ENCODE results near the gene PLK3. TPM values are rescaled to one million over a fixed set of nuclear protein-coding genes. Genes with fewer than 3 reads are reported as not detected.

The PLK3 gene
- total RNA-seq, 1 experiment from 2014 or later, result 56.1 TPM

DNA sequence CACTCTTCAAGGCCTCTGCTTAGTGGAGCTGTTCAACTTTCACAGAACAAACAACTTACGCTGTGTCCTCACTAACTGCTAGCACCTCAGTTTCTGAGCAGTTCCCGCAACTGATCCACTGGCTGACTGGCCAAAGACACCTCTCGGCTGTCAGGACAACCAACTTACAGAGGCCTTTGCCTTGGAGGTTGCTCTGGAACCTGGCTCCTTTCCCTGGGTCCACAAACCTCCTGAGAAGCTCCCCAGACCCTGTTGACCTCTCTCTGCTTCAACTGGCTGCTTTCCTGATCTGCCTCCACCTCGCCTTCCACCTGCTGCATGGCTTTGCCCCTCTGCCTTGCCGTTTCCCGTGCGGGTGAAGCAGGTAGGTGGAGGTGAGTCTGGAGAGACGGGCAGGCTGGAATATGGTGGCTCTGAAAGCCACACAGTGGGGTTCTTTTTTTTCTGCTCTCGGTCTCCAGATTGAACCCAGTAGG is 21.1 kb downstream of the PLK3 start:
- H3K27me3 ChIP-seq (ENCODE audit: insufficient read depth, low read length), result no peaks in the 10 kb centered on the region
- no peak overlapping the region for H3K9ac ChIP-seq (ENCODE audit: low read length)
- H4K20me1 ChIP-seq (ENCODE audit: insufficient read depth), result no peaks in the 10 kb centered on the region
- DNase-seq (ENCODE audit: low read depth, low spot score) (no peak), ATAC-seq (no peak)
- no peak overlapping the region for H3K27ac ChIP-seq (ENCODE audit: low read depth, low read length)
- ChIA-PET RAD21 (ENCODE audit: low non-redundant PET in 1 of 2, low total read pairs in 2 of 2, uncharacterized antibody in 2 of 2, unreplicated experiment in 2 of 2) (interaction anchor here in 1 of 2 experiments (0.5 kb wide), 1 partner anchor 189 kb away, joined by 6 read pairs; no protein-coding TSS in a partner anchor), POLR2A (interaction anchor here (1.0 to 9.1 kb wide), 5 partner anchors 13 to 100 kb away, joined by 3 to 200 read pairs (median 6); partner anchors contain the start of genes BTBD19, DYNLT4 and PLK3), CTCF (interaction anchor here (1.2 kb wide), 1 partner anchor 15 kb away, joined by 4 read pairs; no protein-coding TSS in a partner anchor)
- intact Hi-C loops (cut with micrococcal nuclease), result no loop called here
- H3K4me2 ChIP-seq (ENCODE audit: low read length), result no peak overlapping the region
- H3K4me1 ChIP-seq (ENCODE audit: control insufficient read depth in 1 of 2, insufficient read depth in 2 of 2, low read length in 2 of 2), result peaks cover 11 to 33% of the 10 kb centered on the region in 2 experiments
- no peaks in the 10 kb centered on the region for H3K79me2 ChIP-seq (ENCODE audit: insufficient read depth, low read length)
- TF ChIP-seq JUND (IDR thresholded peaks at IDR 0.05), result no peak
- TF ChIP-seq RAD21 (IDR thresholded peaks at IDR 0.05; ENCODE audit: low read depth), result no peak
- TF ChIP-seq FOSL1 (IDR thresholded peaks at IDR 0.05; ENCODE audit: low read depth), result no peak
- no peak for TF ChIP-seq ZBTB33 (IDR thresholded peaks at IDR 0.05; ENCODE audit: extremely low read depth, insufficient replicate concordance, low read length)
- no peak for TF ChIP-seq SRF (IDR thresholded peaks at IDR 0.05; ENCODE audit: low read depth)
- TF ChIP-seq MAX (IDR thresholded peaks at IDR 0.05), result no peak
- no peak for TF ChIP-seq SIN3A (IDR thresholded peaks at IDR 0.05; ENCODE audit: low read depth)
- TF ChIP-seq, protein P1, sequence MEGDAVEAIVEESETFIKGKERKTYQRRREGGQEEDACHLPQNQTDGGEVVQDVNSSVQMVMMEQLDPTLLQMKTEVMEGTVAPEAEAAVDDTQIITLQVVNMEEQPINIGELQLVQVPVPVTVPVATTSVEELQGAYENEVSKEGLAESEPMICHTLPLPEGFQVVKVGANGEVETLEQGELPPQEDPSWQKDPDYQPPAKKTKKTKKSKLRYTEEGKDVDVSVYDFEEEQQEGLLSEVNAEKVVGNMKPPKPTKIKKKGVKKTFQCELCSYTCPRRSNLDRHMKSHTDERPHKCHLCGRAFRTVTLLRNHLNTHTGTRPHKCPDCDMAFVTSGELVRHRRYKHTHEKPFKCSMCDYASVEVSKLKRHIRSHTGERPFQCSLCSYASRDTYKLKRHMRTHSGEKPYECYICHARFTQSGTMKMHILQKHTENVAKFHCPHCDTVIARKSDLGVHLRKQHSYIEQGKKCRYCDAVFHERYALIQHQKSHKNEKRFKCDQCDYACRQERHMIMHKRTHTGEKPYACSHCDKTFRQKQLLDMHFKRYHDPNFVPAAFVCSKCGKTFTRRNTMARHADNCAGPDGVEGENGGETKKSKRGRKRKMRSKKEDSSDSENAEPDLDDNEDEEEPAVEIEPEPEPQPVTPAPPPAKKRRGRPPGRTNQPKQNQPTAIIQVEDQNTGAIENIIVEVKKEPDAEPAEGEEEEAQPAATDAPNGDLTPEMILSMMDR (IDR thresholded peaks at IDR 0.05 in 2 of 3, conservative IDR thresholded peaks at IDR 0.05 in 1 of 3; ENCODE audit: borderline replicate concordance in 1 of 3, insufficient read depth in 1 of 3, low read depth in 2 of 3, low read length in 2 of 3), result no peak
- TF ChIP-seq EZH2phosphoT487 (IDR thresholded peaks at IDR 0.05; ENCODE audit: borderline replicate concordance), result no peak
- no peak for TF ChIP-seq CEBPB (IDR thresholded peaks at IDR 0.05; ENCODE audit: low read depth)
- no peak for TF ChIP-seq ZFX (IDR thresholded peaks at IDR 0.05)
- no peak for TF ChIP-seq CBX3 (IDR thresholded peaks at IDR 0.05; ENCODE audit: low read depth)
- TF ChIP-seq EZH2 (IDR thresholded peaks at IDR 0.05), result no peak
- no peak for TF ChIP-seq ZNF274 (IDR thresholded peaks at IDR 0.05; ENCODE audit: low read depth, low read length)
- TF ChIP-seq YY1 (IDR thresholded peaks at IDR 0.05; ENCODE audit: extremely low read depth, insufficient replicate concordance, low read depth, low read length), result no peak
- no peak for TF ChIP-seq REST (IDR thresholded peaks at IDR 0.05; ENCODE audit: low read depth)
- TF ChIP-seq, protein P2, sequence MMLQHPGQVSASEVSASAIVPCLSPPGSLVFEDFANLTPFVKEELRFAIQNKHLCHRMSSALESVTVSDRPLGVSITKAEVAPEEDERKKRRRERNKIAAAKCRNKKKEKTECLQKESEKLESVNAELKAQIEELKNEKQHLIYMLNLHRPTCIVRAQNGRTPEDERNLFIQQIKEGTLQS (IDR thresholded peaks at IDR 0.05), result no peak
- no peak for TF ChIP-seq EGR1 (IDR thresholded peaks at IDR 0.05; ENCODE audit: low read depth)
- TF ChIP-seq POLR2AphosphoS5 (IDR thresholded peaks at IDR 0.05; ENCODE audit: low read depth, low read length), result no peak
- no peak for TF ChIP-seq SP1 (IDR thresholded peaks at IDR 0.05; ENCODE audit: low read depth)
- H3K9me3 ChIP-seq (ENCODE audit: control insufficient read depth in 1 of 2, insufficient read depth in 1 of 2, low read depth in 1 of 2, low read length in 2 of 2), result no peaks in the 10 kb centered on the region
- H3K4me3 ChIP-seq (replicated peaks in 1 of 2; ENCODE audit: low read depth in 1 of 2, low read length in 2 of 2), result no peak overlapping the region
- H2AFZ ChIP-seq (ENCODE audit: low read depth, low read length, poor library complexity, severe bottlenecking), result no peak overlapping the region
- H3K36me3 ChIP-seq (ENCODE audit: control insufficient read depth in 1 of 2, insufficient read depth in 2 of 2, low read length in 2 of 2), result no peaks in the 10 kb centered on the region
- no peaks in the 10 kb centered on the region for H3K9me2 ChIP-seq (ENCODE audit: insufficient read depth)
- no TSS peak for BruUV-seq (replicated peaks)
